ENCODE measurements around the gene CXorf58.

- no peak for TF ChIP-seq POLR2A (IDR thresholded peaks at IDR 0.05; ENCODE audit: low read depth, low read length)
- TF ChIP-seq POLR2AphosphoS5 (IDR thresholded peaks at IDR 0.05; ENCODE audit: low read depth, low read length): no peak
Measured at GRCh38 chrX:23871905-23872546, 35.8 kb upstream of the CXorf58 start.

Measured in GM12892 (cell line).